ENCODE results near the gene TDRD7. TPM values are rescaled to one million over a fixed set of nuclear protein-coding genes. Genes with fewer than 3 reads are reported as not detected.

Gene TDRD7
- total RNA-seq, 1 donor: 12.2 TPM

- TF ChIP-seq CTCF (IDR thresholded peaks at IDR 0.05; ENCODE audit: insufficient read depth, low read length): no peak
- DNase-seq (ENCODE audit: low read depth): no peak
- no peak overlapping the region for H3K4me3 ChIP-seq (ENCODE audit: low read depth, low read length)
These were observed 88.4 kb downstream of the TDRD7 start for GRCh38 chr9:97500263-97500662.

GRCh38 chr9:97500765-97501176 is 88.9 kb downstream of the TDRD7 start:
- H3K4me3 ChIP-seq (ENCODE audit: low read depth, low read length): no peak overlapping the region
- TF ChIP-seq CTCF (IDR thresholded peaks at IDR 0.05; ENCODE audit: insufficient read depth, low read length): no peak
- DNase-seq (ENCODE audit: low read depth): no peak

- H3K4me3 ChIP-seq (ENCODE audit: low read depth, low read length): peak within 1 kb of the TSS; percentile 52
- DNase-seq (ENCODE audit: low read depth): no peak
- TF ChIP-seq CTCF (IDR thresholded peaks at IDR 0.05; ENCODE audit: insufficient read depth, low read length): no peak
These were observed 89.5 kb downstream of the TDRD7 start, which contains the start of gene TMOD1 for GRCh38 chr9:97501177-97501971. TSS of gene TMOD1 (plus strand) at chr9:97501666. CDS start at chr9:97524189, 22,523 bp downstream.

GRCh38 chr9:97501972-97502221 is 90.0 kb downstream of the TDRD7 start:
- TF ChIP-seq CTCF (IDR thresholded peaks at IDR 0.05; ENCODE audit: insufficient read depth, low read length): no peak
- peak overlapping the region; percentile 52 for H3K4me3 ChIP-seq (ENCODE audit: low read depth, low read length)
- no peak for DNase-seq (ENCODE audit: low read depth)

- TF ChIP-seq CTCF (IDR thresholded peaks at IDR 0.05; ENCODE audit: insufficient read depth, low read length): no peak
- DNase-seq (ENCODE audit: low read depth): no peak
- no peak overlapping the region for H3K4me3 ChIP-seq (ENCODE audit: low read depth, low read length)
These were observed 90.5 kb downstream of the TDRD7 start for GRCh38 chr9:97502222-97502983.

GRCh38 chr9:97502984-97503861 is 91.3 kb downstream of the TDRD7 start:
- TF ChIP-seq CTCF (IDR thresholded peaks at IDR 0.05; ENCODE audit: insufficient read depth, low read length): no peak
- no peak overlapping the region for H3K4me3 ChIP-seq (ENCODE audit: low read depth, low read length)
- DNase-seq (ENCODE audit: low read depth): no peak
